SK-N-MC (cell line): ENCODE measurements around the gene LUZP2.

Experiments used
- DNase-seq: peaks from one replicate; pipeline ENCODE4 v3.0.0-alpha.2; 2011; ENCODE audit warnings: low read depth, low spot score
- H3K27ac ChIP-seq: fragments of 200-600 bp; sonication (generic); 2 replicates; pipeline ENCODE4 v1.5.1; 2016; ENCODE audit warnings: mixed run types
- H3K36me3 ChIP-seq: fragments of 200-600 bp; sonication (generic); 2 replicates; pipeline ENCODE4 v1.6.1; 2017; ENCODE audit warnings: antibody characterized with exemption, low read length, mixed read lengths; ENCODE audit not compliant: insufficient read depth
- H3K4me3 ChIP-seq: fragments of 200-600 bp; sonication (generic); 2 replicates; pipeline ENCODE4 v1.5.1; 2016
- H3K9ac ChIP-seq: fragments of 200-600 bp; sonication (generic); 2 replicates; pipeline ENCODE4 v1.8.0; 2017; ENCODE audit warnings: mixed run types, mixed read lengths; ENCODE audit not compliant: insufficient read length
- H3K9me3 ChIP-seq: fragments of 200-600 bp; sonication (generic); 2 replicates; pipeline ENCODE4 v1.6.1; 2017; ENCODE audit warnings: low read depth, mild to moderate bottlenecking, antibody characterized with exemption, low read length, moderate library complexity, mixed read lengths
- EZH2 ChIP-seq: fragments of 200-600 bp; sonication (generic); IDR thresholded peaks from one replicate; pipeline ENCODE4 v1.6.1; 2017; ENCODE audit warnings: antibody characterized with exemption
- FOXP2 ChIP-seq: optimal IDR thresholded peaks from 2 replicates; pipeline ENCODE3; 2011; ENCODE audit warnings: mild to moderate bottlenecking, moderate library complexity; ENCODE audit not compliant: insufficient read depth; ENCODE audit errors: extremely low read length, control extremely low read depth
- POLR2AphosphoS5 ChIP-seq: IDR thresholded peaks from 2 replicates; pipeline ENCODE4 v1.6.1; 2012; ENCODE audit warnings: mild to moderate bottlenecking, low read depth, low read length, borderline replicate concordance

The LUZP2 gene

GRCh38 chr11:24496736-24497725 is at the start of gene LUZP2:
LUZP2 (plus strand) TSS chr11:24497053.
- Histone ChIP-seq H3K27ac (no peak within 1 kb of the TSS), H3K9me3 (no peaks in the 10 kb centered on the region), H3K4me3 (peak within 1 kb of the TSS; percentile 37; the same call in 1 of the 2 replicates), H3K36me3 (no peaks in the 10 kb centered on the region), H3K9ac (no peak within 1 kb of the TSS)
- TF ChIP-seq POLR2AphosphoS5 (no peak), EZH2 (peak; percentile 98)
- DNase-seq: no peak

DNA sequence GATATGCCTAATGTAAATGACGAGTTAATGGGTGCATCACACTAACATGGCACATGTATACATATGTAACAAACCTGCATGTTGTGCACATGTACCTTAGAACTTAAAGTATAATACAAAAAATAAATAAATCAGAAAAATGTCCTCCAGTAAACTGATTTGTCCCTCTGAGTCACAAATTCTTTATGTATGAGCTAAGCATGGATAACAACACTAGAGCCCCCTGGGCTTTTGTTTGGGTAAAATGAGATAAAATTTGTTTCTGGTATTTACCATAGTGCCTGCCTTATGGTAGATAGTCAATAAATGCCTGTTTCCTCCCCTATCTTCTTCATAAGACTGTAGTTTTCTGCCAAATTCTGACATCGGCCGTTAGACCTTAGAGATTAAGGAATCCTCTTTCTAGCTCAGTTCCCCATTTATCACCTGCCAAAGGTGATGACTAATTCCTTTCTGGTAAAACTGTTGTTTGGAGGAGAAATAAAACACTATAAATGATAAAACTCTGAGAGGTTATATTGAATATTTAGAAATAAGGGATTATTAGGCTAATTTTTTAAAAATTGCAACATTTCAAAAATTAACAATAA is 43.6 kb upstream of the LUZP2 start:
- TF ChIP-seq POLR2AphosphoS5 (no peak), EZH2 (no peak), FOXP2 (no peak)
- no peak for DNase-seq
- Histone ChIP-seq H3K27ac (no peak overlapping the region), H3K36me3 (no peaks in the 10 kb centered on the region), H3K4me3 (no peak overlapping the region), H3K9ac (no peak overlapping the region), H3K9me3 (no peaks in the 10 kb centered on the region)

DNA sequence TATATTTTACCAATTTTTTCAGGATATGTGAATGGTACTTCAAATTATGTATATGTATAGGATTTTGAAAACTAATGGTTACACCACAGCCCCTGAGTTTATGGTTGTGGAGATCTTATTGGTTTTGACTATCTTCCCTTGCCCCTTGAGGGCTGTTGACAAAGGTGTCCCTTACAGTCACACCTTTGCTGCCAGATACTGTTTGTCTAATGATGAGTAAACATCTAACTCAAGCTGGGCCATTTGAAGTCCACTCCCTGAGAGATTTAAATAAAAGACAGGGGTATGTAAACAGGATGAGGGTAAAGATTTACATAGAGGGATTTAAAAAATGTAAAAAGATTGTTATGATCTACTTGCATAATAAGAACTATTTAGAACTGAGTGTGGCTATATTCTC is 38.9 kb upstream of the LUZP2 start:
- no peaks in the 10 kb centered on the region for H3K9me3 ChIP-seq
- H3K4me3 ChIP-seq: no peak overlapping the region
- DNase-seq: no peak
- H3K9ac ChIP-seq: no peak overlapping the region
- H3K36me3 ChIP-seq: no peaks in the 10 kb centered on the region
- TF ChIP-seq EZH2 (no peak), FOXP2 (no peak)
- no peak overlapping the region for H3K27ac ChIP-seq

DNA sequence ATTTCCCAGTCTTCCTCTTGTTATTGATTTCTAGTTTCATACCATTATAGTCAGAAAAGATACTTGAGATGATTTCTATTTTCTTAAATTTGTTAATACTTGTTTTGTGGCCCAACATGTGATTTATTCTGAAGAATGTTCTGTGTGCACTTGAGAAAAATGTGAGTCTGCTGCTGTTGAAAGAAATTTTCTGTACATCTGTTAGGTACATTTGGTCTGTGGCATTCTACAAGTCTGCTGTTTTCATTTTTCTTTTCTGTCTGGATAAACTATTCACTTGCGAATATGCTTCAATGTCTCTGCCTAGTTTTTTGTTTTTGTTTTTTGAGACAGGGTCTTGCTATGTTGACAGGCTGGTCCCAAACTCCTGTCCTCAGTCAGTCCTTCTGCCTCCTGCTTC is 26.4 kb upstream of the LUZP2 start:
- Histone ChIP-seq H3K4me3 (no peak overlapping the region), H3K36me3 (no peaks in the 10 kb centered on the region), H3K9me3 (no peaks in the 10 kb centered on the region), H3K9ac (no peak overlapping the region), H3K27ac (no peak overlapping the region)
- TF ChIP-seq FOXP2: no peak
- no peak for TF ChIP-seq POLR2AphosphoS5
- TF ChIP-seq EZH2: no peak
- no peak for DNase-seq

DNA sequence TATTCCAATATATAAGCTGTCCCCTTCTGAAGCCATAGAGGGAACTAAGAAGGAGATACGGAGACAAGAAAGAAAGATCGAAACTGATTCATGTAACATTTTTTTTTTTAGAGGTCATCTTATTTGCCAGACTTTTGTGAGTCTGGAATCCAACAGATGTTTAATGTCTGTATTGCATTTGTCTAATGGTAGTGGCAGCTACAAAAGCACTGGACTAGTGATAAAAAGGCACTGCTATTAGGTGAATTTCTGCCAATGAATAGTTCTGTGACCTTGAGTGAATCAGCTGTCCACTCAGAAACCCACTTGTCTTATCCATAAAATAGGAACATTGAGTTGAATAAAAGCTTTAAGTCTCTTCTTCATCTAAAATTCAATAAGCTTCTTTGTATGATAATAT is 25.8 kb upstream of the LUZP2 start:
- TF ChIP-seq EZH2: no peak
- no peak for TF ChIP-seq FOXP2
- TF ChIP-seq POLR2AphosphoS5: no peak
- no peaks in the 10 kb centered on the region for H3K36me3 ChIP-seq
- DNase-seq: no peak

DNA sequence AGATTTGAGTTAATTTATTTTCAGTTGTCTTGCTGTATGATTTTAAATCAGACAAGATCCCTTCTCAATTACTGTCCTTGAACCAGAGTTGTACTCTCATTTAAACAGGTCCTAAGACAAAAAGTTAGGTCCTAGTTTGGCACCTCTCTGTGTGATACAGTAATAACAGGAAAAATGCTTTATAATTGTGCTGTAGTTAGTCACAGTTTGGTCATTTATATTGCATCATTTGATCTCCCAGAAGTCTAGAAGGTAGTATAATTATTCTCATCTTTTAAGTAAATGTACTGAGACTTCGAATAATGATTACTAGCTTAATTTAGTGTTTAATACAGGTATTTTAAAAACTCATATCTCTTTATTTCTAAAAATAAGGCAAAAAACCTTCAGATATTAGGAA is 18.1 kb upstream of the LUZP2 start:
- Histone ChIP-seq H3K9me3 (no peaks in the 10 kb centered on the region), H3K36me3 (no peaks in the 10 kb centered on the region), H3K9ac (no peak overlapping the region), H3K27ac (no peak overlapping the region), H3K4me3 (no peak overlapping the region)
- TF ChIP-seq EZH2: no peak
- no peak for TF ChIP-seq FOXP2
- no peak for TF ChIP-seq POLR2AphosphoS5
- no peak for DNase-seq

More for the DNA sequence above, 25.8 kb upstream of the LUZP2 start:
- Histone ChIP-seq H3K9me3 (no peaks in the 10 kb centered on the region), H3K9ac (no peak overlapping the region), H3K27ac (no peak overlapping the region), H3K4me3 (no peak overlapping the region)

DNA sequence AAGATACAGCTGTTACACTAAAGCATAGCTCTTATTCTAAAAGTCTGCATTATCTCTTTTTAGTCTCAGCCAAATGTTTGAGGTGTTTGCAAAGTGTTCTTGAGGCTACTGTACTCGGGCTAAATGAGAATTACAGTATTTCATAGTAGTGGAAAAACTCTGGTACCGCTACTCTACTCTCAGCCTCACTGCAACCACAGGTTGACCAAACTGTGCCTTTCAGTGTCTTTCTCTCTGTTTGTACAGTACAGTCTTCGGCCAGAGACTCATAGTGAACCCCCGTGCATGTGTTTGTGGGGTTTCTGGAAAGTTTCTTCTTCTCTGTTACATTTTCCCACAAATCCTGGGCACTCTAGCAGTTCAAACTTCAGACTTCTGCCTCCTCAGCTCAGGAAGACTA is 7.4 kb upstream of the LUZP2 start:
- TF ChIP-seq POLR2AphosphoS5 (no peak), FOXP2 (no peak), EZH2 (no peak)
- no peaks in the 10 kb centered on the region for H3K36me3 ChIP-seq
- no peak overlapping the region for H3K27ac ChIP-seq
- H3K9ac ChIP-seq: no peak overlapping the region
- no peaks in the 10 kb centered on the region for H3K9me3 ChIP-seq
- no peak for DNase-seq
- H3K4me3 ChIP-seq: no peak overlapping the region

DNA sequence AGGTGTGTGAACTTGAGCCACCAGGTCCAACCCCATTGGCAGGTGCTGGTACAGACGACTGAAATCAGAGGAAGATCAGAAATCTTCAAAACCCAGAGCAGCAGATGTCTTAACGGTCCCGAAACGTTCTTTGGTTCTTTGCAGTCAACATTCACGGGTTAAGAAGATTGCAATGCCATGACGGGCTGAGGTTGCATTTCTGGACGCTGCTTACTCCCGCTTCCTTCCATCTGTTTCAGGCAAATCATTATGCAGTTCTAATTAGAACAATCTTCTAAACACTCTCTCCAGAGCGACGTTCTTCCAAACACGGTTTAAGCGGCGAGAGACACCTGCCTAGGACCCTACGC is 492 bp upstream of the LUZP2 start:
- no peak for DNase-seq
- Histone ChIP-seq H3K9me3 (no peaks in the 10 kb centered on the region), H3K27ac (no peak overlapping the region), H3K4me3 (peak overlapping the region; percentile 37; the same call in 1 of the 2 replicates), H3K9ac (no peak overlapping the region), H3K36me3 (no peaks in the 10 kb centered on the region)
- no peak for TF ChIP-seq EZH2
- TF ChIP-seq POLR2AphosphoS5: no peak
- TF ChIP-seq FOXP2: no peak

DNA sequence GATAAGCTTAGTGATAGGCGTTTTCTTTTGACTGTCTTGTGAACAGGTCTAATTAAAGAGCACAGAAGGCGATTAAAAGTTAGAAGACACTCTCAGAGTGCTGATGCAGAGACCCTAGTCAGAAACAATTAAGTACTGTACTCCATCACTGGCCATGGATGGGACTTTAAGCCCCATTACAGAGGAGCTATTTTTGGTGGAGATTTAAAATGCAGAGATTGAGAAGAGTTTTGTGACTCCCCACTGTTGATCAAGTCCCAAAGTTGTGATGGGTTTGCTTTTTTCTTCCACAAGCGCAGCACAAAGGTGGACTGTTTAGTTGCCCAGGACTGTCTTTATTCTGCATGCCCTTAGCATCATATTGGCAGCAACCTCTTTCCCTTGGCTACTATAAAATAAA is 978 bp downstream of the LUZP2 start:
- TF ChIP-seq POLR2AphosphoS5 (no peak), EZH2 (no peak), FOXP2 (no peak)
- H3K4me3 ChIP-seq: no peak overlapping the region
- H3K9ac ChIP-seq: no peak overlapping the region
- no peaks in the 10 kb centered on the region for H3K9me3 ChIP-seq
- DNase-seq: no peak
- H3K36me3 ChIP-seq: no peaks in the 10 kb centered on the region
- no peak overlapping the region for H3K27ac ChIP-seq
